ENCODE data around the gene KCTD2. TPM values are rescaled to one million over a fixed set of nuclear protein-coding genes. Genes with fewer than 3 reads are reported as not detected.

Gene KCTD2
- total RNA-seq, 1 donor from 2014 or later, result 37.8 TPM

DNA sequence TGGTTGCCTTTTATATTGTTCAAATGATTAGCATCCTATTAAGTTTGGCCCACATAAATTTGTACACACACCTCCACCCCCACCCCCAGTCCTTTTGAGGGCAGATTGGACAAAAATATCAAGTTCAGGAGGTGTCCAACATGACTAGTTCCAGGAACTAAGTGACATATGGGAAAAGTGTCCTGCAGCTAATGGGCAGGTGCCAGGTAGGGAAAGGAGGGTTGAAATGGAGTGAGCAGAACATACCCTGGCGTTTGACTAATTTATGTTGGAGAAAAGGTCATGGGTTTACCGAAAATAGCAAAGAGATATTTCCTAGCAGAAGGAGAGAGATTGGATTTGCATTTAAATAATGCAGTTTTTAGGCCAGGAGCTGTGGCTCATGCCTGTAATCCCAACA, 4.9 kb downstream of the KCTD2 start:
- TF ChIP-seq, protein P1, sequence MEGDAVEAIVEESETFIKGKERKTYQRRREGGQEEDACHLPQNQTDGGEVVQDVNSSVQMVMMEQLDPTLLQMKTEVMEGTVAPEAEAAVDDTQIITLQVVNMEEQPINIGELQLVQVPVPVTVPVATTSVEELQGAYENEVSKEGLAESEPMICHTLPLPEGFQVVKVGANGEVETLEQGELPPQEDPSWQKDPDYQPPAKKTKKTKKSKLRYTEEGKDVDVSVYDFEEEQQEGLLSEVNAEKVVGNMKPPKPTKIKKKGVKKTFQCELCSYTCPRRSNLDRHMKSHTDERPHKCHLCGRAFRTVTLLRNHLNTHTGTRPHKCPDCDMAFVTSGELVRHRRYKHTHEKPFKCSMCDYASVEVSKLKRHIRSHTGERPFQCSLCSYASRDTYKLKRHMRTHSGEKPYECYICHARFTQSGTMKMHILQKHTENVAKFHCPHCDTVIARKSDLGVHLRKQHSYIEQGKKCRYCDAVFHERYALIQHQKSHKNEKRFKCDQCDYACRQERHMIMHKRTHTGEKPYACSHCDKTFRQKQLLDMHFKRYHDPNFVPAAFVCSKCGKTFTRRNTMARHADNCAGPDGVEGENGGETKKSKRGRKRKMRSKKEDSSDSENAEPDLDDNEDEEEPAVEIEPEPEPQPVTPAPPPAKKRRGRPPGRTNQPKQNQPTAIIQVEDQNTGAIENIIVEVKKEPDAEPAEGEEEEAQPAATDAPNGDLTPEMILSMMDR (conservative IDR thresholded peaks at IDR 0.05), result no peak
- DNase-seq (ENCODE audit: low read depth, low spot score), result no peak
- Mint-ChIP-seq H3K9me3 (no peaks in the 10 kb centered on the region), H3K36me3 (ENCODE audit: low read depth) (peaks cover 6% of the 10 kb centered on the region), H3K4me1 (peaks cover 19% of the 10 kb centered on the region), H3K4me3 (no peak overlapping the region), H3K27me3 (ENCODE audit: low read depth) (no peaks in the 10 kb centered on the region), H3K27ac (ENCODE audit: unreplicated experiment) (no peak overlapping the region)

DNA sequence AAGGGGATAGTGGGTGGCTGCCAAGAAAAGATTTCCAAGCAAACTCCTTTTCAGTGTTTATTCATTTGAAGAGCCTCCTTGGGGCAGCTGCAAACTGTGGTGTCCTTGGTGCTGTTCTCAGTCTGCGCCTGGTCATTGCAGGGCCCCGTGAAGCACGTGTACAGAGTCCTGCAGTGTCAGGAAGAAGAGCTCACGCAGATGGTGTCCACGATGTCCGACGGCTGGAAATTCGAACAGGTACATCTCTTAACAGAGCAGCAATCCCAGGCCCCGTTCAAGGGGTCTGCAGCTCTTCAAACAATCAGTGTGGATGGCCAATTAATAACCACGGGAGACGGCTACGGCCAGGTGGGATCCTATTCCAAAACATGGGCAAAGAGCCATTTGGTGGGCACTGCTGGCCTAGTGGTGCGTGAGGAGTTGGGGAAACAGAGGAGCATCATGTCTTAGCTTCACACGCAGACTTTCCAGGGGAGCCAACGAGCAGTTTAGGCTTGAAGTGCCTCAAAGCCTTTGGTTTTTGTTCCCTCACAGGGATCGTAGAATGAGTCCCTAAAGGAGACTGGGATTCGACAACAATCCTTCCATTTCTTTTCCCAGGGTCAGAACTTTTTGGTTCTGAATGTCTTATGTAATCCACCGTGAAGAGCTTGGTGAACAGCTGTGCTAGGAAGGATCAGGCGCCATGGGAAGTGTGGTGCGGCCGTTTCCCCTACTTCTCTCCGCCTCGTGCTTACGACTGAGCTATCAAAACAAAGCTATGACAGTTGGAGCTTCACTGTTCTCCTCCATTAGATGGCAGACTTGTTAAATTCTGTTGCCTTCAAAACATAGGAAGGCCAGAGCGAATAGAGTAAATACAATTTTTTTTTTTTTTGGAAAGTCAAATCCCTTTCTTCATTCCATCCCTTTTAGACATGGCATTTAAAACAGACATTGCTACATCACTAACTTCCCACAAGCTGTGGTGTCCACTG, 12.6 kb downstream of the KCTD2 start:
- Mint-ChIP-seq H3K4me1 (no peaks in the 10 kb centered on the region), H3K9me3 (no peaks in the 10 kb centered on the region), H3K27ac (ENCODE audit: unreplicated experiment) (no peak overlapping the region), H3K27me3 (ENCODE audit: low read depth) (no peaks in the 10 kb centered on the region), H3K4me3 (no peak overlapping the region), H3K36me3 (ENCODE audit: low read depth) (no peaks in the 10 kb centered on the region)
- no peak for DNase-seq (ENCODE audit: low read depth, low spot score)
- TF ChIP-seq, protein P1 (conservative IDR thresholded peaks at IDR 0.05), result no peak

DNA sequence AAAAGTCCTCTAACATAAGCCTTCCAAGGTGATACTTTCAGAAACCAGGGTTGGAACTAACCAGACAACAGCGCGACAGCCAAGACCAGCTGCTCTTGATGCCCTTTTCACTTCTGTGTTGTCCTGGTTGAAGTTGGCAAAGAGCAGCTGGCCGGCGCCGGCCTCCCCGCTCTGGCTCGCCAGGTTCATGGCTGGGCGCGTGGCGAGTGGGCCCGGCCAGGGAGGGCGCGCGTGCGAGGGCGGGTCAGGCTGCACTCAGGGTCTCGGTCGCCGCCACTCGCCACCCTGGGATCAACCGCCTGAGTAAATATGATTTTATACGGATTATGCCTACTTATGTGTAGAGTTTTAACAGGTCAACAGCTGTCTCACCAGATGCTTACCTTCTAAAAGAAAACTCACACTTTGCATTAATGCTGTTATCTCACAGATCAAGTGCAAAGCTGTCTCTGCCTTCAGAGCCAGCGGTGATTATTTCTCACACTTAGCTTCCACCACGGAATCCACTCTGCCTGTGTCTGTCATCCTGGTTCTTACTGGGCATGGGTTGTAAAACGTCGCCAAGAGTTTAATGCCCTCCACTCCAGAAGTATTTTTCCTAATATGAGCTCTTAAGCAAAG, 13.5 kb downstream of the KCTD2 start:
- TF ChIP-seq, protein P1 (conservative IDR thresholded peaks at IDR 0.05), result no peak
- H3K27ac Mint-ChIP-seq (ENCODE audit: unreplicated experiment), result no peak overlapping the region

DNA sequence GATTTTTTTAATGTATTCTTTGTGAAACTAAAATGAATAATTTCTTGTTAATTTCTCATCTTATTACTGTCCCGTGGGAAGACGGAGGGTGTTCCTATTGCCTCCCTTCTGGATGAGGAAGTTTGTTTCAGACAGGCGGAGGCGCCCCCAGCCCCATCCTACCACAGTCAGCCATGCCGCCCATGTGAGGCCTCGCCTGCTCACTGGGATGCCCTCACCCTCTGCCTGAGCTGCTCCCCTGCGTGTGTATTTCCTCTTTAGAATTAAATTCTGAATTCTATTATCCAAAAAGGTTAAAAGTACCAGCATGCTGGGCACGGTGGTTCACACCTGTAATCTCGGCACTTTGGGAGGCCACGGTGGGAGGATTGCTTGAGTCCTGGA, 14.0 kb downstream of the KCTD2 start:
- Mint-ChIP-seq H3K9me3 (no peaks in the 10 kb centered on the region), H3K4me1 (no peaks in the 10 kb centered on the region), H3K27me3 (ENCODE audit: low read depth) (no peaks in the 10 kb centered on the region), H3K27ac (ENCODE audit: unreplicated experiment) (no peak overlapping the region), H3K36me3 (ENCODE audit: low read depth) (no peaks in the 10 kb centered on the region), H3K4me3 (no peak overlapping the region)
- TF ChIP-seq, protein P1 (conservative IDR thresholded peaks at IDR 0.05), result no peak
- no peak for DNase-seq (ENCODE audit: low read depth, low spot score)

More for the DNA sequence above, 13.5 kb downstream of the KCTD2 start:
- Mint-ChIP-seq H3K4me3 (no peak overlapping the region), H3K36me3 (ENCODE audit: low read depth) (no peaks in the 10 kb centered on the region), H3K9me3 (no peaks in the 10 kb centered on the region), H3K4me1 (no peaks in the 10 kb centered on the region), H3K27me3 (ENCODE audit: low read depth) (no peaks in the 10 kb centered on the region)
- no peak for DNase-seq (ENCODE audit: low read depth, low spot score)

DNA sequence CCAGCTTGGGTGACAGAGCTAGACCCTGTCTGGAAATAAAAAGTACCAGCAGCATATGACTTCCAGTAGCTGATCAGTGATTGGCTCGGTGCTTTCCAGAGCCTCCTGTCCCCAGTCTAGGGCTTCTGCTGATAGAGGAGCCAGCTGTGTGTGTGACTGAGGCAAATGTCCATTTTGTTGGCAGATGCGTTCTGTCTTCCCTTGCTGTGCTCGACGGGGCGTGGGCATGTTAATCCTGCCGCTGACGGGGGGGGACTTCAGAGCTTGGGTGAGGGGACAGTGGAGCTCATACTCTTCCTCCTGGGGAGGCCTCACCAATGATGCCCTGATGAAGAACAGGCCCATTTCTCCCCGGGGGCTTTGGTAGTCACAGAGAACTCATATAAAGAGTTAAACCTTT, 14.6 kb downstream of the KCTD2 start:
- TF ChIP-seq, protein P1 (conservative IDR thresholded peaks at IDR 0.05), result no peak
- no peaks in the 10 kb centered on the region for H3K36me3 Mint-ChIP-seq (ENCODE audit: low read depth)
- H3K4me1 Mint-ChIP-seq, result no peaks in the 10 kb centered on the region
- no peak for DNase-seq (ENCODE audit: low read depth, low spot score)
- no peak overlapping the region for H3K27ac Mint-ChIP-seq (ENCODE audit: unreplicated experiment)
- no peaks in the 10 kb centered on the region for H3K27me3 Mint-ChIP-seq (ENCODE audit: low read depth)
- no peak overlapping the region for H3K4me3 Mint-ChIP-seq
- H3K9me3 Mint-ChIP-seq, result no peaks in the 10 kb centered on the region
